H9 (cell line): ENCODE measurements around the gene P4HA3. TPM values are rescaled to one million over a fixed set of nuclear protein-coding genes. Genes with fewer than 3 reads are reported as not detected.

Source experiments
- DNase-seq: peaks from one replicate; pipeline ENCODE4 v3.0.0-alpha.2; 2017
- H2AFZ ChIP-seq: one replicate; pipeline ENCODE4 v1.6.1; 2013; ENCODE audit warnings: mild to moderate bottlenecking, low read length, control low read depth, moderate library complexity
- H2AK5ac ChIP-seq: 2 replicates; pipeline ENCODE4 v1.6.1; 2013; ENCODE audit warnings: low read length, control low read depth, mixed read lengths; ENCODE audit not compliant: insufficient read length
- H2BK120ac ChIP-seq: one replicate; pipeline ENCODE4 v1.6.1; 2013; ENCODE audit warnings: low read depth, mild to moderate bottlenecking, low read length, control low read depth, inconsistent platforms; ENCODE audit not compliant: poor library complexity, severe bottlenecking
- H2BK12ac ChIP-seq: 2 replicates; pipeline ENCODE4 v1.6.1; 2013; ENCODE audit warnings: low read length, control low read depth, mixed read lengths, low read depth; ENCODE audit not compliant: insufficient read length
- H2BK15ac ChIP-seq: 2 replicates; pipeline ENCODE4 v1.6.1; 2013; ENCODE audit warnings: low read depth, low read length, control low read depth
- H2BK20ac ChIP-seq: one replicate; pipeline ENCODE4 v1.6.1; 2013; ENCODE audit warnings: low read depth, mild to moderate bottlenecking, low read length, control low read depth, inconsistent platforms; ENCODE audit not compliant: poor library complexity, severe bottlenecking
- H2BK5ac ChIP-seq: 2 replicates; pipeline ENCODE4 v1.6.1; 2013; ENCODE audit warnings: low read length, control low read depth, mixed read lengths; ENCODE audit not compliant: insufficient read length
- H3K14ac ChIP-seq: 2 replicates; pipeline ENCODE4 v1.6.1; 2013; ENCODE audit warnings: low read length, control low read depth; ENCODE audit not compliant: insufficient read depth
- H3K18ac ChIP-seq: 2 replicates; pipeline ENCODE4 v1.6.1; 2013; ENCODE audit warnings: low read depth, mild to moderate bottlenecking, mixed read lengths, low read length, control low read depth; ENCODE audit not compliant: insufficient read length
- H3K23ac ChIP-seq: 2 replicates; pipeline ENCODE4 v1.6.1; 2013; ENCODE audit warnings: low read length, control low read depth, mixed read lengths, low read depth; ENCODE audit not compliant: insufficient read length
- H3K23me2 ChIP-seq: 2 replicates; pipeline ENCODE4 v1.6.1; 2013; ENCODE audit warnings: low read depth, mild to moderate bottlenecking, mixed read lengths, low read length, control low read depth; ENCODE audit not compliant: insufficient read length, poor library complexity, severe bottlenecking
- H3K27ac ChIP-seq: 2 replicates; pipeline ENCODE4 v1.5.1; 2013; ENCODE audit warnings: low read length, control low read depth, mixed read lengths, low read depth; ENCODE audit not compliant: insufficient read length
- H3K27me3 ChIP-seq: 2 replicates; pipeline ENCODE4 v1.6.1; 2013; ENCODE audit warnings: low read length, control low read depth, inconsistent platforms; ENCODE audit not compliant: insufficient read depth
- H3K4ac ChIP-seq: 2 replicates; pipeline ENCODE4 v1.6.1; 2013; ENCODE audit warnings: low read depth, mild to moderate bottlenecking, control low read depth, inconsistent platforms, low read length, moderate library complexity
- H3K4me1 ChIP-seq: 2 replicates; pipeline ENCODE4 v1.6.1; 2013; ENCODE audit warnings: low read length, control low read depth, inconsistent platforms; ENCODE audit not compliant: insufficient read depth
- H3K4me2 ChIP-seq: 2 replicates; pipeline ENCODE4 v1.6.1; 2013; ENCODE audit warnings: low read length, control low read depth, mixed read lengths; ENCODE audit not compliant: insufficient read length, insufficient read depth
- H3K56ac ChIP-seq: 2 replicates; pipeline ENCODE4 v1.6.1; 2013; ENCODE audit warnings: low read depth, mild to moderate bottlenecking, mixed read lengths, low read length, control low read depth; ENCODE audit not compliant: insufficient read length
- H3K79me1 ChIP-seq: 2 replicates; pipeline ENCODE4 v1.6.1; 2013; ENCODE audit warnings: low read depth, mild to moderate bottlenecking, moderate library complexity, low read length, control low read depth, inconsistent platforms; ENCODE audit not compliant: insufficient read depth, poor library complexity, severe bottlenecking
- H3K79me2 ChIP-seq: 2 replicates; pipeline ENCODE4 v1.6.1; 2013; ENCODE audit warnings: low read length, control low read depth, inconsistent platforms; ENCODE audit not compliant: insufficient read depth
- H3K9ac ChIP-seq: 2 replicates; pipeline ENCODE4 v1.6.1; 2013; ENCODE audit warnings: low read length, control low read depth, mixed read lengths; ENCODE audit not compliant: insufficient read length; ENCODE audit errors: extremely low read depth
- H3K9me3 ChIP-seq: one replicate; pipeline ENCODE4 v1.6.1; 2013; ENCODE audit warnings: low read depth, low read length, inconsistent platforms; ENCODE audit not compliant: control insufficient read depth
- H3T11ph ChIP-seq: one replicate; pipeline ENCODE4 v1.6.1; 2013; ENCODE audit warnings: mild to moderate bottlenecking, low read length, control low read depth, inconsistent platforms
- H4K20me1 ChIP-seq: one replicate; pipeline ENCODE4 v1.6.1; 2013; ENCODE audit not compliant: control insufficient read depth, insufficient read length, insufficient read depth
- H4K5ac ChIP-seq: 2 replicates; pipeline ENCODE4 v1.6.1; 2013; ENCODE audit warnings: low read depth, mild to moderate bottlenecking, mixed read lengths, low read length, control low read depth; ENCODE audit not compliant: insufficient read length
- H4K8ac ChIP-seq: replicated peaks from 2 replicates; pipeline ENCODE4 v1.6.1; 2013; ENCODE audit warnings: low read length, control low read depth, mixed read lengths, low read depth; ENCODE audit not compliant: insufficient read length
- H4K91ac ChIP-seq: 2 replicates; pipeline ENCODE4 v1.6.1; 2013; ENCODE audit warnings: low read depth, mild to moderate bottlenecking, moderate library complexity, mixed read lengths, low read length, control low read depth; ENCODE audit not compliant: insufficient read length
- H3K27ac Mint-ChIP-seq, 3 experiments: 2 replicates in 2 of 3; 3 replicates in 1 of 3; pipeline ENCODE4 v1.8.0; 2020 to 2021; ENCODE audit warnings: mixed read lengths in 3 of 3, mild to moderate bottlenecking in 1 of 3, moderate library complexity in 1 of 3
- H3K27me3 Mint-ChIP-seq: 2 replicates; pipeline ENCODE4 v1.8.0; 2021; ENCODE audit warnings: low read depth, mild to moderate bottlenecking, moderate library complexity, mixed read lengths
- H3K36me3 Mint-ChIP-seq, 3 experiments: 2 replicates in 2 of 3; 3 replicates in 1 of 3; pipeline ENCODE4 v1.8.0; 2020 to 2021; ENCODE audit warnings: low read depth in 3 of 3, mixed read lengths in 3 of 3; ENCODE audit not compliant: insufficient read depth in 1 of 3
- H3K4me1 Mint-ChIP-seq, 2 experiments: 2 replicates each; pipeline ENCODE4 v1.8.0; 2020; ENCODE audit warnings: mixed read lengths in 2 of 2
- H3K4me3 Mint-ChIP-seq, 2 experiments: 2 replicates in 1 of 2; 3 replicates in 1 of 2; pipeline ENCODE4 v1.8.0; 2020 to 2021; ENCODE audit warnings: mild to moderate bottlenecking in 2 of 2, mixed read lengths in 2 of 2, moderate library complexity in 1 of 2
- H3K9me3 Mint-ChIP-seq, 2 experiments: 2 replicates in 1 of 2; 3 replicates in 1 of 2; pipeline ENCODE4 v1.8.0; 2020; ENCODE audit warnings: mild to moderate bottlenecking in 2 of 2, mixed read lengths in 2 of 2, moderate library complexity in 1 of 2
- WGBS: extraction: QIAGEN DNeasy Blood & Tissue Kit; methylation state at CpG from one replicate; pipeline ENCODE4 v1.1.7; 2013; ENCODE audit warnings: missing lambda C conversion rate, low lambda C conversion rate, mixed read lengths; ENCODE audit not compliant: insufficient read length; ENCODE audit errors: extremely low coverage; 5-methylcytosine and 5-hydroxymethylcytosine counted together
- total RNA-seq: library from RNA; stranded (reverse); gene quantifications from 2 replicates; pipeline ENCODE4 v1.2.1, GENCODE V29; 2021
- TF ChIP-seq, protein P1 (sequence below): fragments of 200-600 bp; sonication (generic); conservative IDR thresholded peaks from 3 replicates; pipeline ENCODE4 v1.8.0; 2021; ENCODE audit warnings: antibody characterized with exemption, mild to moderate bottlenecking

The P4HA3 gene
- total RNA-seq, 1 experiment from 2014 or later, result not detected

GRCh38 chr11:74279256-74279655 lies 32.2 kb downstream of the P4HA3 start:
- Histone ChIP-seq H3K27me3 (no peaks in the 10 kb centered on the region), H3K4me1 (0 out of 2 replicates have a peak, but pooled peaks cover 1% of the 10 kb centered on the region), H3K56ac (no peak overlapping the region), H2AFZ (no peak overlapping the region), H2BK5ac (no peak overlapping the region), H2BK12ac (no peak overlapping the region), H4K5ac (no peak overlapping the region), H3K23ac (no peak overlapping the region), H3K79me1 (no peaks in the 10 kb centered on the region), H3K27ac (no peak overlapping the region), H3K9me3 (no peaks in the 10 kb centered on the region), H4K8ac (no peak overlapping the region), H3K18ac (no peak overlapping the region), H3T11ph (no peak overlapping the region), H3K79me2 (no peaks in the 10 kb centered on the region), H2BK15ac (no peak overlapping the region), H4K91ac (no peak overlapping the region), H2AK5ac (no peak overlapping the region), H3K4me2 (no peak overlapping the region), H2BK120ac (no peak overlapping the region), H3K9ac (no peak overlapping the region), H3K4ac (no peak overlapping the region), H4K20me1 (no peaks in the 10 kb centered on the region), H2BK20ac (no peak overlapping the region), H3K23me2 (no peaks in the 10 kb centered on the region), H3K14ac (no peak overlapping the region)
- H3K4me3 Mint-ChIP-seq, result no peak overlapping the region
- no CpG with 5 or more reads among the region's 5 CpGs for WGBS
- no peaks in the 10 kb centered on the region for H3K4me1 Mint-ChIP-seq
- H3K9me3 Mint-ChIP-seq, result no peaks in the 10 kb centered on the region
- DNase-seq, result no peak
- TF ChIP-seq, protein P1, sequence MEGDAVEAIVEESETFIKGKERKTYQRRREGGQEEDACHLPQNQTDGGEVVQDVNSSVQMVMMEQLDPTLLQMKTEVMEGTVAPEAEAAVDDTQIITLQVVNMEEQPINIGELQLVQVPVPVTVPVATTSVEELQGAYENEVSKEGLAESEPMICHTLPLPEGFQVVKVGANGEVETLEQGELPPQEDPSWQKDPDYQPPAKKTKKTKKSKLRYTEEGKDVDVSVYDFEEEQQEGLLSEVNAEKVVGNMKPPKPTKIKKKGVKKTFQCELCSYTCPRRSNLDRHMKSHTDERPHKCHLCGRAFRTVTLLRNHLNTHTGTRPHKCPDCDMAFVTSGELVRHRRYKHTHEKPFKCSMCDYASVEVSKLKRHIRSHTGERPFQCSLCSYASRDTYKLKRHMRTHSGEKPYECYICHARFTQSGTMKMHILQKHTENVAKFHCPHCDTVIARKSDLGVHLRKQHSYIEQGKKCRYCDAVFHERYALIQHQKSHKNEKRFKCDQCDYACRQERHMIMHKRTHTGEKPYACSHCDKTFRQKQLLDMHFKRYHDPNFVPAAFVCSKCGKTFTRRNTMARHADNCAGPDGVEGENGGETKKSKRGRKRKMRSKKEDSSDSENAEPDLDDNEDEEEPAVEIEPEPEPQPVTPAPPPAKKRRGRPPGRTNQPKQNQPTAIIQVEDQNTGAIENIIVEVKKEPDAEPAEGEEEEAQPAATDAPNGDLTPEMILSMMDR, result no peak
- H3K36me3 Mint-ChIP-seq, result no peaks in the 10 kb centered on the region
- H3K27me3 Mint-ChIP-seq, result no peaks in the 10 kb centered on the region
- no peak overlapping the region for H3K27ac Mint-ChIP-seq
